Kidney (tissue), 14 donors: ENCODE measurements around the gene WAS. TPM values are rescaled to one million over a fixed set of nuclear protein-coding genes. Genes with fewer than 3 reads are reported as not detected.

ENCODE experiments used
- DNase-seq, 5 donors: peaks; one replicate each; pipeline ENCODE4 v3.0.0-alpha.2; 2013 to 2020
- FAIRE-seq: peaks from 2 replicates; lab custom pipeline; 2012; peaks lifted over from hg19 to GRCh38; lab: Jason Lieb, UNC
- H3K27ac ChIP-seq, 2 donors: one replicate each; pipeline ENCODE4 v1.7.0; 2013; ENCODE audit warnings: low read depth in 2 of 2, low read length in 2 of 2, inconsistent platforms in 1 of 2
- H3K27me3 ChIP-seq: one replicate; pipeline ENCODE4 v1.7.1; 2013; ENCODE audit warnings: low read length, inconsistent platforms; ENCODE audit not compliant: control insufficient read depth, insufficient read depth
- H3K36me3 ChIP-seq, 3 donors: one replicate each; pipeline versions ENCODE4 v1.7.0 to v1.7.1; 2013; ENCODE audit warnings: low read length in 3 of 3, control low read depth in 1 of 3, inconsistent platforms in 1 of 3; ENCODE audit not compliant: insufficient read depth in 3 of 3, control insufficient read depth in 2 of 3
- H3K4me1 ChIP-seq, 3 donors: one replicate each; pipeline versions ENCODE4 v1.7.0 to v1.7.1; 2013; ENCODE audit warnings: low read length in 3 of 3, inconsistent platforms in 1 of 3, low read depth in 1 of 3; ENCODE audit not compliant: control insufficient read depth in 2 of 3, insufficient read depth in 2 of 3
- H3K4me3 ChIP-seq, 3 donors: one replicate each; pipeline versions ENCODE4 v1.7.0 to v1.8.1; 2013; ENCODE audit warnings: low read length in 3 of 3, control low read depth in 1 of 3, inconsistent platforms in 1 of 3
- H3K9ac ChIP-seq, 3 donors: one replicate each; pipeline versions ENCODE4 v1.7.0 to v1.7.1; 2013; ENCODE audit warnings: low read length in 3 of 3, control low read depth in 1 of 3, inconsistent platforms in 1 of 3
- H3K9me3 ChIP-seq, 3 donors: one replicate each; pipeline versions ENCODE4 v1.7.0 to v1.7.1; 2013; ENCODE audit warnings: low read length in 3 of 3, control low read depth in 1 of 3, inconsistent platforms in 1 of 3; ENCODE audit not compliant: control insufficient read depth in 2 of 3, insufficient read depth in 1 of 3
- intact Hi-C: fragments of 100-400 bp; cut with DNase I; formaldehyde crosslinking; loops from one replicate; pipeline ENCODE4 v1.11.1; 2022
- polyA plus RNA-seq: library from polyadenylated mRNA; stranded (reverse); fragments of 350-450 nt; fragmentation: Illumina TruSeq; extraction: RNeasy Lipid Tissue Mini Kit (QIAGEN cat#74804); gene quantifications from one replicate; pipeline ENCODE4 v1.2.3, GENCODE V29; 2014; ENCODE audit warnings: low read depth, low replicate concordance; ENCODE audit not compliant: insufficient read depth
- total RNA-seq: library from RNA; stranded (reverse); fragmentation: NEBNext Ultra II Directional; extraction: Animal tissue kit (Norgen Biotek cat#: 25700); gene quantifications from one replicate; pipeline ENCODE4 v1.2.1, GENCODE V29; 2021
- TF ChIP-seq, protein P1 (sequence below): IDR thresholded peaks from 3 replicates; pipeline ENCODE4 v1.5.1; 2012; ENCODE audit warnings: mild to moderate bottlenecking, moderate library complexity, borderline replicate concordance; ENCODE audit not compliant: insufficient read depth; ENCODE audit errors: extremely low read depth
- donor health status: control.
- donor health status: control.
- donor health status: control.
- donor health status: control.
- donor health status: control.
- donor health status: DM: yes; HTN: yes; CAD: no.
- donor health status: Normal renal cell carcinoma (clear cell type).

Gene WAS
- total and polyA plus RNA-seq, 2 donors from 2014 or later: 2.2 to 14.2 TPM

- no peak for DNase-seq
- Histone ChIP-seq H3K27ac (no peak overlapping the region), H3K9me3 (no peaks in the 10 kb centered on the region), H3K4me1 (peaks cover 0 to 8% (median 0%) of the 10 kb centered on the region in 3 donors), H3K36me3 (peaks cover 0 to 8% (median 8%) of the 10 kb centered on the region in 3 donors), H3K4me3 (no peak overlapping the region), H3K9ac (no peak overlapping the region), H3K27me3 (no peaks in the 10 kb centered on the region)
- FAIRE-seq: no peak
- intact Hi-C loops: no loop called here
- TF ChIP-seq, protein P1, sequence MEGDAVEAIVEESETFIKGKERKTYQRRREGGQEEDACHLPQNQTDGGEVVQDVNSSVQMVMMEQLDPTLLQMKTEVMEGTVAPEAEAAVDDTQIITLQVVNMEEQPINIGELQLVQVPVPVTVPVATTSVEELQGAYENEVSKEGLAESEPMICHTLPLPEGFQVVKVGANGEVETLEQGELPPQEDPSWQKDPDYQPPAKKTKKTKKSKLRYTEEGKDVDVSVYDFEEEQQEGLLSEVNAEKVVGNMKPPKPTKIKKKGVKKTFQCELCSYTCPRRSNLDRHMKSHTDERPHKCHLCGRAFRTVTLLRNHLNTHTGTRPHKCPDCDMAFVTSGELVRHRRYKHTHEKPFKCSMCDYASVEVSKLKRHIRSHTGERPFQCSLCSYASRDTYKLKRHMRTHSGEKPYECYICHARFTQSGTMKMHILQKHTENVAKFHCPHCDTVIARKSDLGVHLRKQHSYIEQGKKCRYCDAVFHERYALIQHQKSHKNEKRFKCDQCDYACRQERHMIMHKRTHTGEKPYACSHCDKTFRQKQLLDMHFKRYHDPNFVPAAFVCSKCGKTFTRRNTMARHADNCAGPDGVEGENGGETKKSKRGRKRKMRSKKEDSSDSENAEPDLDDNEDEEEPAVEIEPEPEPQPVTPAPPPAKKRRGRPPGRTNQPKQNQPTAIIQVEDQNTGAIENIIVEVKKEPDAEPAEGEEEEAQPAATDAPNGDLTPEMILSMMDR: no peak
These were observed 14.7 kb downstream of the WAS start for GRCh38 chrX:48698306-48698705.

DNA sequence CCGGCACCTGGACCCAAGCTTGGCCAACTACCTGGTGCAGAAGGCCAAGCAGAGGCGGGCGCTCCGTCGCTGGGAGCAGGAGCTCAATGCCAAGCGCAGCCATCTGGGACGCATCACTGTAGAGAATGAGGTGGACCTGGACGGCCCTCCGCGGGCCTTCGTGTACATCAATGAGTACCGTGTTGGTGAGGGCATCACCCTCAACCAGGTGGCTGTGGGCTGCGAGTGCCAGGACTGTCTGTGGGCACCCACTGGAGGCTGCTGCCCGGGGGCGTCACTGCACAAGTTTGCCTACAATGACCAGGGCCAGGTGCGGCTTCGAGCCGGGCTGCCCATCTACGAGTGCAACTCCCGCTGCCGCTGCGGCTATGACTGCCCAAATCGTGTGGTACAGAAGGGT lies 16.6 kb downstream of the WAS start:
- H3K27ac ChIP-seq: no peak overlapping the region
- FAIRE-seq (no peak), DNase-seq (no peak)
- H3K4me1 ChIP-seq: peaks cover 0 to 8% (median 0%) of the 10 kb centered on the region in 3 donors
- peaks cover 0 to 8% (median 8%) of the 10 kb centered on the region in 3 donors for H3K36me3 ChIP-seq
- H3K9me3 ChIP-seq: no peaks in the 10 kb centered on the region
- intact Hi-C loops: no loop called here
- no peak overlapping the region for H3K4me3 ChIP-seq
- no peaks in the 10 kb centered on the region for H3K27me3 ChIP-seq
- no peak overlapping the region for H3K9ac ChIP-seq
- TF ChIP-seq, protein P1: no peak

- Histone ChIP-seq H3K4me3 (no peak overlapping the region), H3K27me3 (no peaks in the 10 kb centered on the region), H3K27ac (no peak overlapping the region), H3K4me1 (peaks cover 0 to under 1% (median 0%) of the 10 kb centered on the region in 3 donors), H3K9ac (no peak overlapping the region), H3K36me3 (peaks cover 0 to 8% (median 8%) of the 10 kb centered on the region in 3 donors), H3K9me3 (no peaks in the 10 kb centered on the region)
- intact Hi-C loops: no loop called here
- FAIRE-seq: no peak
- TF ChIP-seq, protein P1: no peak
- no peak for DNase-seq
These were observed 17.5 kb downstream of the WAS start for GRCh38 chrX:48700951-48701653.
